ENCODE data around the gene ASIC3. TPM values are rescaled to one million over a fixed set of nuclear protein-coding genes. Genes with fewer than 3 reads are reported as not detected.

ASIC3 gene
- total and polyA plus RNA-seq, 2 of the 8 experiments (the other 6 are each of a cell fraction or from before 2014, with no cell fraction given) = 1.6 to 1.9 TPM

DNA sequence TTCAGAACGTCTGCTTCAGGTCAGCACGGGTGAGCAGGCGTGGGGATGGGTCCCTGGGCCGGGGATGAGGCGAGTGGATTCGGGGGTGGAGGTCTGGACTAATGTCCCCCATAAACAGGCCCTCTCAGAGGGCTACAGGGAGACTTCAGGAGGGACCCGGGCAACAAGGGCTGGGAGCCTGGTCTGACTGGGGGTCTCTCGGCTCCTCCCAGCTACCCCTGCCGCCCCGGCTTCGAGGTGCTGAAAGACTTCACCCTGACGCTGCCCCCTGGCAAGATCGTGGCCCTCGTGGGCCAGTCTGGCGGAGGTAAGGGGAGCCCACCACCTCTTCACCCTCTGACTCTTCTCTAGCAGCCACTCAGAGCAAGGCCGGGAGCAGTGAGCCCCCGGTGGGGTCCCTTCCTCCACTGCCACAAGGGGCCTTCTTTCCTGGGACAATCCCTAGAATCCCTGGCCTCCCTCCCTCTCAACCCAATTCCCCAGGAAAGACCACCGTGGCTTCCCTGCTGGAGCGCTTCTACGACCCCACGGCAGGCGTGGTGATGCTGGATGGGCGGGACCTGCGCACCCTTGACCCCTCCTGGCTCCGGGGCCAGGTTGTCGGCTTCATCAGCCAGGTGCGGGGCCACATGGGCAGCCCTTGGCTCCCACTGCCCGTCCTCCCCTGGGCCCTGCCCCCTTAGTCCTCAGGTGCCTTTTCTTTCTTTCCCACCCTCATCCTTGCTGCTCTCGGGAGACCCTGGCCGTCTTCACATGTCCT lies 7.5 kb upstream of the ASIC3 start:
- Histone ChIP-seq H3K27ac (ENCODE audit: low read depth, low read length) (no peak overlapping the region), H3K79me1 (ENCODE audit: low read depth, low read length) (no peaks in the 10 kb centered on the region), H3K18ac (ENCODE audit: extremely low read depth, low read length) (no peak overlapping the region), H3K14ac (ENCODE audit: insufficient read length) (no peak overlapping the region), H2BK120ac (replicated peaks; ENCODE audit: low read depth, low read length) (no peak overlapping the region), H3K4ac (replicated peaks; ENCODE audit: insufficient read length, low read depth, low read length) (no peak overlapping the region), H2BK5ac (ENCODE audit: low read depth, low read length) (no peak overlapping the region), H2BK20ac (ENCODE audit: low read length) (no peak overlapping the region), H2AK5ac (ENCODE audit: low read depth, low read length) (no peak overlapping the region), H4K91ac (replicated peaks; ENCODE audit: insufficient read length, low read length) (no peak overlapping the region), H4K5ac (ENCODE audit: insufficient read length, low read depth, low read length) (no peak overlapping the region), H3K36me3 (ENCODE audit: control insufficient read depth in 2 of 4, insufficient read depth in 4 of 4, low read length in 3 of 4) (no peaks in the 10 kb centered on the region; a peak in 1 of 8 replicates), H3K27me3 (replicated peaks in 1 of 4; ENCODE audit: control insufficient read depth in 3 of 4, extremely low read depth in 1 of 4, insufficient read depth in 3 of 4, low read length in 3 of 4) (no peaks in the 10 kb centered on the region; a peak in 1 of 7 replicates), H3K4me1 (replicated peaks in 1 of 4; ENCODE audit: control insufficient read depth in 3 of 4, insufficient read depth in 4 of 4, low read length in 3 of 4) (no peaks in the 10 kb centered on the region), H3K9ac (replicated peaks in 1 of 4; ENCODE audit: extremely low read depth in 1 of 4, low read depth in 3 of 4, low read length in 3 of 4) (no peak overlapping the region), H3K9me3 (ENCODE audit: insufficient read depth in 2 of 2, low read depth in 1 of 2, low read length in 1 of 2) (no peaks in the 10 kb centered on the region), H4K20me1 (replicated peaks in 1 of 2; ENCODE audit: control insufficient read depth in 1 of 2, insufficient read depth in 2 of 2, low read length in 2 of 2) (peaks cover 0 to 5% of the 10 kb centered on the region in 2 experiments), H3K79me2 (ENCODE audit: control insufficient read depth in 1 of 2, insufficient read depth in 2 of 2, low read length in 2 of 2) (no peaks in the 10 kb centered on the region), H3K23me2 (ENCODE audit: low read depth, low read length) (no peaks in the 10 kb centered on the region), H3K23ac (ENCODE audit: insufficient read length) (no peak overlapping the region), H3K4me3 (ENCODE audit: extremely low read depth in 1 of 4, insufficient read depth in 2 of 4, low read depth in 3 of 4, low read length in 4 of 4) (no peak overlapping the region), H3K56ac (replicated peaks; ENCODE audit: insufficient read length, low read depth, low read length) (no peak overlapping the region), H3K4me2 (ENCODE audit: insufficient read depth in 1 of 2, low read depth in 2 of 2, low read length in 2 of 2) (no peak overlapping the region), H4K8ac (ENCODE audit: extremely low read depth, insufficient read depth, low read length) (no peak overlapping the region; the same call in 1 of the 2 replicates), H2AFZ (ENCODE audit: low read length) (no peak overlapping the region), H2BK12ac (ENCODE audit: low read depth, low read length) (no peak overlapping the region), H2BK15ac (ENCODE audit: low read length) (no peak overlapping the region)
- ChIA-PET CTCF (ENCODE audit: partially characterized antibody) (interaction anchor here (1.0 to 2.2 kb wide), 5 partner anchors 8 to 70 kb away, joined by 3 to 6 read pairs (median 6); partner anchors contain the start of gene CDK5), POLR2A (ENCODE audit: partially characterized antibody) (interaction anchor here (0.6 to 1.8 kb wide), 3 partner anchors 36 to 168 kb away, joined by 3 to 4 read pairs (median 3); no protein-coding TSS in a partner anchor)
- DNase-seq (ENCODE audit: low read depth in 1 of 2, low spot score in 2 of 2) = no peak
- FAIRE-seq = no peak
- WGBS, 2 experiments (ENCODE audit: extremely low coverage in 1 of 2, insufficient coverage in 1 of 2, insufficient read length in 1 of 2, insufficient replicate concordance in 2 of 2, low coverage in 1 of 2, low lambda C conversion rate in 2 of 2, missing lambda C conversion rate in 1 of 2) = 93% methylated on average over 30 of the region's 30 CpGs; no CpG with 5 or more reads in 1 of the 2 experiments
- TF ChIP-seq SIX5 (IDR thresholded peaks at IDR 0.05; ENCODE audit: low read depth, low read length) (no peak), SP2 (IDR thresholded peaks at IDR 0.05; ENCODE audit: low read length) (no peak), CBX8 (IDR thresholded peaks at IDR 0.05; ENCODE audit: borderline replicate concordance, low read depth, low read length) (no peak), GTF2F1 (IDR thresholded peaks at IDR 0.05; ENCODE audit: borderline replicate concordance, low read depth, low read length) (no peak), SRF (IDR thresholded peaks at IDR 0.05; ENCODE audit: low read depth, low read length) (no peak), BRCA1 (IDR thresholded peaks at IDR 0.05; ENCODE audit: low read depth, low read length) (no peak), EGR1 (IDR thresholded peaks at IDR 0.05; ENCODE audit: borderline replicate concordance, low read depth, low read length) (no peak), NRF1 (IDR thresholded peaks at IDR 0.05; ENCODE audit: low read depth, low read length) (no peak)
